GM12872 (cell line): ENCODE results near the gene DIAPH2.

ENCODE experiments used
- CTCF ChIP-seq: IDR thresholded peaks from 3 replicates; pipeline ENCODE4 v1.5.1; 2011; ENCODE audit warnings: low read depth, mild to moderate bottlenecking, low read length, moderate library complexity; ENCODE audit not compliant: insufficient read depth

DIAPH2 gene

GRCh38 chrX:97517763-97518162 lies 833.1 kb downstream of the DIAPH2 start:
- no peak for TF ChIP-seq CTCF

- no peak for TF ChIP-seq CTCF
Measured at GRCh38 chrX:97522307-97522706, 837.7 kb downstream of the DIAPH2 start.

DNA sequence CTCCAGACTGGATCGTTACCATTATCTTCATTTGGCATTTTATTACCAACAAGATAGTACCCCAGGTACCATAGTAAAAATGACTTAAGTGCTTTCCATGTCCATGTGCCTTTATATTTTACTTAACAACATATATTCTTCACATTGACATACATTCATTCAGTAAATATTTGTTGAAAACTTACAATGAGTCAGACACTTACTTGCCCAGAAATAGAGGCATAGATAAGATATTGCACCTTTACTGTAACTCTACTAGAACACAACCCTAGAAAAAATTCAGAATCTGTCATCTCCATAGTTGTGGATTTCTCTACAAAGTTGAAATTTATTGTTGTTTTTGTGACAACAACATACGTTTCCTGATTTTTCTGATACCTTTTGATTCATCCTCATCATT lies 839.7 kb downstream of the DIAPH2 start:
- no peak for TF ChIP-seq CTCF

- no peak for TF ChIP-seq CTCF
Measured at GRCh38 chrX:97524997-97525396, 840.4 kb downstream of the DIAPH2 start.

- TF ChIP-seq CTCF: no peak
Measured at GRCh38 chrX:97525981-97526380, 841.3 kb downstream of the DIAPH2 start.

- no peak for TF ChIP-seq CTCF
Measured at GRCh38 chrX:97527725-97528124, 843.1 kb downstream of the DIAPH2 start.

GRCh38 chrX:97529536-97530200 lies 845.0 kb downstream of the DIAPH2 start:
- TF ChIP-seq CTCF: no peak
